H9 (cell line): Measurements from ENCODE around the gene CAVIN4. TPM values are rescaled to one million over a fixed set of nuclear protein-coding genes. Genes with fewer than 3 reads are reported as not detected.

Experiments
- DNase-seq: peaks from one replicate; pipeline ENCODE4 v3.0.0-alpha.2; 2017
- H2AFZ ChIP-seq: one replicate; pipeline ENCODE4 v1.6.1; 2013; ENCODE audit warnings: mild to moderate bottlenecking, low read length, control low read depth, moderate library complexity
- H2AK5ac ChIP-seq: 2 replicates; pipeline ENCODE4 v1.6.1; 2013; ENCODE audit warnings: low read length, control low read depth, mixed read lengths; ENCODE audit not compliant: insufficient read length
- H2BK120ac ChIP-seq: one replicate; pipeline ENCODE4 v1.6.1; 2013; ENCODE audit warnings: low read depth, mild to moderate bottlenecking, low read length, control low read depth, inconsistent platforms; ENCODE audit not compliant: poor library complexity, severe bottlenecking
- H2BK12ac ChIP-seq: 2 replicates; pipeline ENCODE4 v1.6.1; 2013; ENCODE audit warnings: low read length, control low read depth, mixed read lengths, low read depth; ENCODE audit not compliant: insufficient read length
- H2BK15ac ChIP-seq: 2 replicates; pipeline ENCODE4 v1.6.1; 2013; ENCODE audit warnings: low read depth, low read length, control low read depth
- H2BK20ac ChIP-seq: one replicate; pipeline ENCODE4 v1.6.1; 2013; ENCODE audit warnings: low read depth, mild to moderate bottlenecking, low read length, control low read depth, inconsistent platforms; ENCODE audit not compliant: poor library complexity, severe bottlenecking
- H2BK5ac ChIP-seq: 2 replicates; pipeline ENCODE4 v1.6.1; 2013; ENCODE audit warnings: low read length, control low read depth, mixed read lengths; ENCODE audit not compliant: insufficient read length
- H3K14ac ChIP-seq: 2 replicates; pipeline ENCODE4 v1.6.1; 2013; ENCODE audit warnings: low read length, control low read depth; ENCODE audit not compliant: insufficient read depth
- H3K18ac ChIP-seq: 2 replicates; pipeline ENCODE4 v1.6.1; 2013; ENCODE audit warnings: low read depth, mild to moderate bottlenecking, mixed read lengths, low read length, control low read depth; ENCODE audit not compliant: insufficient read length
- H3K23ac ChIP-seq: 2 replicates; pipeline ENCODE4 v1.6.1; 2013; ENCODE audit warnings: low read length, control low read depth, mixed read lengths, low read depth; ENCODE audit not compliant: insufficient read length
- H3K23me2 ChIP-seq: 2 replicates; pipeline ENCODE4 v1.6.1; 2013; ENCODE audit warnings: low read depth, mild to moderate bottlenecking, mixed read lengths, low read length, control low read depth; ENCODE audit not compliant: insufficient read length, poor library complexity, severe bottlenecking
- H3K27ac ChIP-seq: 2 replicates; pipeline ENCODE4 v1.5.1; 2013; ENCODE audit warnings: low read length, control low read depth, mixed read lengths, low read depth; ENCODE audit not compliant: insufficient read length
- H3K27me3 ChIP-seq: 2 replicates; pipeline ENCODE4 v1.6.1; 2013; ENCODE audit warnings: low read length, control low read depth, inconsistent platforms; ENCODE audit not compliant: insufficient read depth
- H3K4ac ChIP-seq: 2 replicates; pipeline ENCODE4 v1.6.1; 2013; ENCODE audit warnings: low read depth, mild to moderate bottlenecking, control low read depth, inconsistent platforms, low read length, moderate library complexity
- H3K4me1 ChIP-seq: 2 replicates; pipeline ENCODE4 v1.6.1; 2013; ENCODE audit warnings: low read length, control low read depth, inconsistent platforms; ENCODE audit not compliant: insufficient read depth
- H3K4me2 ChIP-seq: 2 replicates; pipeline ENCODE4 v1.6.1; 2013; ENCODE audit warnings: low read length, control low read depth, mixed read lengths; ENCODE audit not compliant: insufficient read length, insufficient read depth
- H3K56ac ChIP-seq: 2 replicates; pipeline ENCODE4 v1.6.1; 2013; ENCODE audit warnings: low read depth, mild to moderate bottlenecking, mixed read lengths, low read length, control low read depth; ENCODE audit not compliant: insufficient read length
- H3K79me1 ChIP-seq: 2 replicates; pipeline ENCODE4 v1.6.1; 2013; ENCODE audit warnings: low read depth, mild to moderate bottlenecking, moderate library complexity, low read length, control low read depth, inconsistent platforms; ENCODE audit not compliant: insufficient read depth, poor library complexity, severe bottlenecking
- H3K79me2 ChIP-seq: 2 replicates; pipeline ENCODE4 v1.6.1; 2013; ENCODE audit warnings: low read length, control low read depth, inconsistent platforms; ENCODE audit not compliant: insufficient read depth
- H3K9ac ChIP-seq: 2 replicates; pipeline ENCODE4 v1.6.1; 2013; ENCODE audit warnings: low read length, control low read depth, mixed read lengths; ENCODE audit not compliant: insufficient read length; ENCODE audit errors: extremely low read depth
- H3K9me3 ChIP-seq: one replicate; pipeline ENCODE4 v1.6.1; 2013; ENCODE audit warnings: low read depth, low read length, inconsistent platforms; ENCODE audit not compliant: control insufficient read depth
- H3T11ph ChIP-seq: one replicate; pipeline ENCODE4 v1.6.1; 2013; ENCODE audit warnings: mild to moderate bottlenecking, low read length, control low read depth, inconsistent platforms
- H4K20me1 ChIP-seq: one replicate; pipeline ENCODE4 v1.6.1; 2013; ENCODE audit not compliant: control insufficient read depth, insufficient read length, insufficient read depth
- H4K5ac ChIP-seq: 2 replicates; pipeline ENCODE4 v1.6.1; 2013; ENCODE audit warnings: low read depth, mild to moderate bottlenecking, mixed read lengths, low read length, control low read depth; ENCODE audit not compliant: insufficient read length
- H4K8ac ChIP-seq: replicated peaks from 2 replicates; pipeline ENCODE4 v1.6.1; 2013; ENCODE audit warnings: low read length, control low read depth, mixed read lengths, low read depth; ENCODE audit not compliant: insufficient read length
- H4K91ac ChIP-seq: 2 replicates; pipeline ENCODE4 v1.6.1; 2013; ENCODE audit warnings: low read depth, mild to moderate bottlenecking, moderate library complexity, mixed read lengths, low read length, control low read depth; ENCODE audit not compliant: insufficient read length
- H3K27ac Mint-ChIP-seq, 3 experiments: 2 replicates in 2 of 3; 3 replicates in 1 of 3; pipeline ENCODE4 v1.8.0; 2020 to 2021; ENCODE audit warnings: mixed read lengths in 3 of 3, mild to moderate bottlenecking in 1 of 3, moderate library complexity in 1 of 3
- H3K27me3 Mint-ChIP-seq: 2 replicates; pipeline ENCODE4 v1.8.0; 2021; ENCODE audit warnings: low read depth, mild to moderate bottlenecking, moderate library complexity, mixed read lengths
- H3K36me3 Mint-ChIP-seq, 3 experiments: 2 replicates in 2 of 3; 3 replicates in 1 of 3; pipeline ENCODE4 v1.8.0; 2020 to 2021; ENCODE audit warnings: low read depth in 3 of 3, mixed read lengths in 3 of 3; ENCODE audit not compliant: insufficient read depth in 1 of 3
- H3K4me1 Mint-ChIP-seq, 2 experiments: 2 replicates each; pipeline ENCODE4 v1.8.0; 2020; ENCODE audit warnings: mixed read lengths in 2 of 2
- H3K4me3 Mint-ChIP-seq, 2 experiments: 2 replicates in 1 of 2; 3 replicates in 1 of 2; pipeline ENCODE4 v1.8.0; 2020 to 2021; ENCODE audit warnings: mild to moderate bottlenecking in 2 of 2, mixed read lengths in 2 of 2, moderate library complexity in 1 of 2
- H3K9me3 Mint-ChIP-seq, 2 experiments: 2 replicates in 1 of 2; 3 replicates in 1 of 2; pipeline ENCODE4 v1.8.0; 2020; ENCODE audit warnings: mild to moderate bottlenecking in 2 of 2, mixed read lengths in 2 of 2, moderate library complexity in 1 of 2
- CTCF ChIP-seq: fragments of 200-600 bp; sonication (generic); conservative IDR thresholded peaks from 3 replicates; pipeline ENCODE4 v1.8.0; 2021; ENCODE audit warnings: antibody characterized with exemption, mild to moderate bottlenecking
- WGBS: extraction: QIAGEN DNeasy Blood & Tissue Kit; methylation state at CpG from one replicate; pipeline ENCODE4 v1.1.7; 2013; ENCODE audit warnings: missing lambda C conversion rate, low lambda C conversion rate, mixed read lengths; ENCODE audit not compliant: insufficient read length; ENCODE audit errors: extremely low coverage; 5-methylcytosine and 5-hydroxymethylcytosine counted together
- total RNA-seq: library from RNA; stranded (reverse); gene quantifications from 2 replicates; pipeline ENCODE4 v1.2.1, GENCODE V29; 2021

Gene CAVIN4
- total RNA-seq, 1 experiment from 2014 or later = 7.3 TPM

- Histone ChIP-seq H2BK120ac (no peak overlapping the region), H4K91ac (no peak overlapping the region), H3K56ac (no peak overlapping the region), H3K23me2 (no peaks in the 10 kb centered on the region), H3K79me2 (no peaks in the 10 kb centered on the region), H3K27me3 (no peaks in the 10 kb centered on the region), H3K79me1 (no peaks in the 10 kb centered on the region), H2BK12ac (no peak overlapping the region), H3K4ac (no peak overlapping the region), H2BK5ac (no peak overlapping the region), H2BK15ac (no peak overlapping the region), H3K14ac (no peak overlapping the region), H4K8ac (no peak overlapping the region), H3K23ac (no peak overlapping the region), H3K9ac (no peak overlapping the region), H2BK20ac (no peak overlapping the region), H3K4me1 (no peaks in the 10 kb centered on the region), H3K27ac (no peak overlapping the region), H3K4me2 (no peak overlapping the region), H2AK5ac (no peak overlapping the region), H3K18ac (no peak overlapping the region), H4K5ac (no peak overlapping the region), H3K9me3 (no peaks in the 10 kb centered on the region), H3T11ph (no peak overlapping the region), H2AFZ (no peak overlapping the region), H4K20me1 (peaks cover 3% of the 10 kb centered on the region)
- no peak for DNase-seq
- no peak overlapping the region for H3K27ac Mint-ChIP-seq
- H3K9me3 Mint-ChIP-seq = no peaks in the 10 kb centered on the region
- peaks cover 11 to 36% (median 26%) of the 10 kb centered on the region in 3 experiments; a peak in 6 of 7 replicates for H3K36me3 Mint-ChIP-seq
- TF ChIP-seq CTCF = no peak
- H3K4me3 Mint-ChIP-seq = no peak overlapping the region
- WGBS = no CpG with 5 or more reads among the region's 1 CpG
- H3K27me3 Mint-ChIP-seq = no peaks in the 10 kb centered on the region
- H3K4me1 Mint-ChIP-seq = no peaks in the 10 kb centered on the region
These were observed 22.4 kb upstream of the CAVIN4 start for GRCh38 chr9:100555471-100555870.
